Endometrial microvascular endothelial cells (primary cell): ENCODE data around the gene ATG9A. TPM values are rescaled to one million over a fixed set of nuclear protein-coding genes. Genes with fewer than 3 reads are reported as not detected.

Experiments used
- in situ Hi-C: cut with HindIII; loops from 2 replicates; pipeline ENCODE4 v1.10.0; 2017; ENCODE audit warnings: low sequenced_read_pairs, low pct_unique_long_range_greater_than_20kb; ENCODE audit errors: inconsistent ontology term
- total RNA-seq: library from RNA; depleted of rRNA; stranded (reverse); fragments of >200 nt; gene quantifications from one replicate; pipeline ENCODE4 v1.2.3, GENCODE V29; 2015; ENCODE audit errors: inconsistent ontology term

ATG9A gene
- total RNA-seq, 1 donor from 2014 or later: 73.2 TPM

GRCh38 chr2:219225350-219225749 lies 4.1 kb downstream of the ATG9A start:
- in situ Hi-C loops: no loop called here

- in situ Hi-C loops: no loop called here
Measured at GRCh38 chr2:219223831-219224610, 5.4 kb downstream of the ATG9A start.

DNA sequence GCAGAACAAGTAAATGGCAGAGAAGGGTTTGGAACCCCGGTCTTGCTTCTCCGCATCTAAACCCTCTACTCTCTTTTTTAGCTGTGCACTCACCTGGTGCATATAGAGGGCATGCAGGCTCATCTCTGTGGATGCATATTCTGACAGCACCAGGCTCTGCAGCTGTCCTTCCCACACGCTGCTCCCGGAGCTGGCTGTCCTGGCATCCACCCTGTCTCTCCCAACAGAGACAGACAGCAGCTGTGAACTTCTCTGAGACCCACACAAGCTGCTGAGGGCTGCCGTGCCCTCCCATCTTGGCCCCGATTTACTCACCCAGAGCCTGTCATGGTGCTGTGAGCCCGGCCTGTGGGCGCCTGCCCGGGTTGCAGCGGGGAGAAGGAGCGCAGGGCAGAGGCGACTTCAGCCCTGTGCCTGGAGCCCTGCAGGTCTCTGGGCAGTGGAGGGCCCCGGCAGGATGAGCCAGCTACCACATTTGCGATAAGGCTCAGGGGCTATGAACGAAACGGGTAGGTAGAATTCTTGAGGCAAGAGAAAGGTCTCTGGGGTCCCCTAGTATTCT lies 7.4 kb downstream of the ATG9A start:
- in situ Hi-C loops: no loop called here

- in situ Hi-C loops: no loop called here
Measured at GRCh38 chr2:219220652-219221402, 8.6 kb downstream of the ATG9A start.

- in situ Hi-C loops: no loop called here
Measured at GRCh38 chr2:219219784-219220532, 9.5 kb downstream of the ATG9A start.

- in situ Hi-C loops: no loop called here
Measured at GRCh38 chr2:219218732-219219701, 10.4 kb downstream of the ATG9A start, which contains the start of gene ABCB6. TSS of gene ABCB6 (minus strand) at chr2:219218958. CDS start at chr2:219218673, 285 bp downstream.

DNA sequence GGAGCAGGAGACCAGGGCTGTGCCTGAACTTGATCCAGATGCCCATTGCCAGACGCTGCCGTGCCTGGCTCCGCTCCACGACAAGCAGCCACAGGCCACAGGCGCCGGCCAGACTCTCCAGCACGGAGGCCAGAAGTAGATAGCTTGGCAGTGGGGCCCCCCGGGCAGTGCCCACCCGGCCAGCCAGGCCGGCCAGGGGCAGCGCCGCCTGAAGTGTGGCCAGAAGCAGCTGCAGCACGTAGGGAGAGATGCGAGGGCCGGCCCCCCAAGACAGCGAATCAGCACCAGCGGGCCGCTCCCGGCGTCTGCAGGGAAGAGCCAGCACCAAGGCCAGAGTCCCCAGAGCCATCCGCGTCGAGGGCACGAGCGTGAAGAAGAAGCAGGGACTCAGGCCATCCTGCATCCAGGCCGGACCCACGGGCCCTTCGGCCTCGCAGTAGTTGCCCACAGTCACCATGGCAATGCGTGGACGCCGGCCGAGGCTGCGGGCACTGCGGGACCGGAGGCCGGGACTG lies 11.2 kb downstream of the ATG9A start:
- in situ Hi-C loops: no loop called here

- in situ Hi-C loops: no loop called here
Measured at GRCh38 chr2:219216535-219216915, 12.9 kb downstream of the ATG9A start.

DNA sequence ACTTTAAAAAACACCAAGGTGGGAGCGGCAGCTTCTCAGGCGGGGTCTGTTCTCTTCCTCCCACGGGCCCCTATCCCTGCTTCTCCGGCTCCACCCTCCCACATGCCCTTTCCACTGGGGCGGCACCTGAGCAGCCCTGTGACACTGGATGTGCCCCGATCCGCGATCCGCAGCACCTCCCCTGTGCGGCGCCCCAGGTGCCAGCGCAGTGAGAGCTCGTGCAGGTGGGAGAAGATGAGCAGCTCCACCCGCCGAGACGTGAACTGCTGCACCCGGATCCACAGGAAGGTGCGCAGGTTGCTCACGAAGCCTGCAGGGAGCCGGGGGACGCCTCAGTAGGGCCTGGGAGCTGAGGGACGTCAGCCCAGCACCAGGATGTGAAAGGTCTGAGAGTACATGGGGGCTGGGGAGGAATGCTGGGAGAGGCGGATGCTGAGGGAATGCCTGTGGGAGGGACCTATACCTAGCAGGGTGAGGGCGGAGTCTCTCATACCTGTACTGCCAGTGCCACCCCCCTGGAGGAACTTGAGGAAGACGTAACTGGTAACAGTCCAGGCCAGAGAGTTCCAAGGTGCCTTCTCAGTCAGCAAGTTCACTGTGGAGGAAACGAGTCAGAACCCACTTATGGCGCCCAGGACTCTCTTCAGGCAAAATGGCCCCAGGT lies 13.4 kb downstream of the ATG9A start:
- in situ Hi-C loops: no loop called here

DNA sequence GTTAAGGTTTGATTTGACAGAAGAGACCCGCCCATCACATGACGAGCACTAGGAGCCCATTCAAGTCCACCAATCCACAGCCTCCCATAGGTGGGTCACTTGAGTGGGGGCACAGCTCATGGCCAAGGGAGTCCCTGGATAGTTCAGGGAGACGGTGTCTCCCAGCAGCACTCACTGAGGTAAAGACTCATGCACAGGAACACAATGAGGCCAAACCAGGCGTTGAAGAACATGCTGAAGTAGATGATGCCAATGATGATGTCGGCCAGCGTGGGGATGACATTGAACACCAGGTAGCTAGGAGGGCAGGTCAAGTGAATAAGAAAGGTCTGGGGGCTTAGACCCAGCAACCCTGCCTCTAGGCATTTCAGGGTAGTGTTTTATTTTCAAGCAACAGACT lies 14.7 kb downstream of the ATG9A start:
- in situ Hi-C loops: no loop called here

DNA sequence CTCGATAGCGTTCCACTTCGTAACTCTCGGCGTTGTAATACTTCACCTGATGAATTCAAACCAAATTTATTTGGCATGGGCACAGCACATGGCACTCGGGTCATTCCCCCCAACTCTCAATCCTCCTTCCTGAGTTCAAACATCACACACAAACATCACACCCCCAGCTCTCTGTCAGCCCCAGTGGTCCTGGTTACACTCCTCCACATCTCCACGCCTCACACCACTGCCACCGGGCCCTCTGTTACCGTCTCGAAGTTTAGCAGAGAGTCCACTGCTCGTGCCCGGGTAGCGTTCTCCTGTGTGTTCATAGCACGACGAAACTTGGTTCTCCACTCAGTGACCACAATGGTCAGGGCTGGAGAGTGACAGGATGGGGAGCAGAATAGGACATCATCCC lies 15.3 kb downstream of the ATG9A start:
- in situ Hi-C loops: no loop called here

DNA sequence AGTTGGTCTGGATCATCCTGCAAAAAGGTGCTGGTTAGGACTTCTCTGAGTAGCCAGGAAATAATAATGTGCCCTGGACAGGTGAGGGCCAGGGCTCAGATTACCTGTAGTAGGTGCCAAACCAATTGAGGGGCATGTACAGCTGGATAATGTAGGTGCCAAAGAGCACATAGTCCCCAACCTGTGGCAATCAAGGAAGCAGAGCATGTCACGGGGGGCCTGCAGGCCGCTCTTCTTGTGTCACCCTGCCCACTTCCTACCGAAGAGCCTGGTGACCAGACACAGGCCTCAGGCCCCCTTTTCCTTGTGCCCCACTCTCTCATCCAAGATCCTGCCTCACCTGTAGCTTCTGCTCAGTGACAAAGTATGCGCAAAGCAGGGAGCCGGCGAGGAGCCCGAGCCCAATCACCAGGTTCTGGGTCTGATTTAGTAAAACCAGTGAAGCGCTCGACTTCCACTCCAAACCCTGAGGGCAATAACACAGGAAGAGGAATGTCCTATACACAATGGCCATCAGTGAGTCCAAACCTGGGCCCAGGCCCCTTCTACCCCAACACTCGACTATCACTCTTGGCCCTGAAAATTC lies 15.9 kb downstream of the ATG9A start:
- in situ Hi-C loops: no loop called here

GRCh38 chr2:219213026-219213415 lies 16.4 kb downstream of the ATG9A start:
- in situ Hi-C loops: no loop called here

DNA sequence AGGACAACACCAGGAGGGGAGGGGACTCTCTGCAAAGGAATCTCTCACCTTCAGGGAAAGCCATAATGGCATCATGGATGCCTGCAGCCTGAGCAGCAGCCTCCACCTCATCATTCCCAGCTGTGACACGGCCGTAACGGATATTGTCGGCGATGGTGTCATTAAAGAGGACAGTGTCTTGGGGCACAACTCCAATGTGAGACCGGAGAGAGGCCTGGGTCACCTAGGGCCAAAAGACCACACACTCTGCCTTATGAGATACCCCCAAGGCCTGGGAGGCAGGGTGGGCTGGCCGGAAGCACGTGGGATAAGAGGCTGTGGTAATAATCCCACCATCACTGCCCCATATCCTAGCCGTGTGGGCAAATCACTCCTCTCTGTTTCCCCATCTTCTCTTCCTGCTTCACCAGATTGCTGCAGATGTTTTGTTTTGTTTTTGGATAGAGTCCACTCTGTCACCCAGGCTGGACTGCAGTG lies 18.5 kb downstream of the ATG9A start:
- in situ Hi-C loops: no loop called here

- in situ Hi-C loops: no loop called here
Measured at GRCh38 chr2:219210196-219210885, 19.1 kb downstream of the ATG9A start.
